Neuronal stem cell (in vitro differentiated cells): ENCODE results near the gene PSMB3.

Experiments
- DNase-seq: peaks from one replicate; pipeline ENCODE4 v3.0.0-alpha.2; 2013; ENCODE audit warnings: low spot score
- H2AFZ ChIP-seq: one replicate; pipeline ENCODE4 v1.6.1; 2013; ENCODE audit warnings: mild to moderate bottlenecking, low read length, inconsistent platforms
- H2AK5ac ChIP-seq: 2 replicates; pipeline ENCODE4 v1.6.1; 2013; ENCODE audit warnings: low read depth, mild to moderate bottlenecking, inconsistent platforms, low read length, moderate library complexity, mixed read lengths
- H2BK120ac ChIP-seq: 2 replicates; pipeline ENCODE4 v1.6.1; 2013; ENCODE audit warnings: low read depth, mild to moderate bottlenecking, inconsistent platforms, low read length, moderate library complexity, mixed read lengths
- H2BK12ac ChIP-seq: one replicate; pipeline ENCODE4 v1.6.1; 2013; ENCODE audit warnings: low read length, inconsistent platforms
- H2BK15ac ChIP-seq: 2 replicates; pipeline ENCODE4 v1.6.1; 2013; ENCODE audit warnings: mild to moderate bottlenecking, low read length, inconsistent platforms, mixed read lengths
- H2BK5ac ChIP-seq: one replicate; pipeline ENCODE4 v1.6.1; 2013; ENCODE audit warnings: inconsistent platforms, mild to moderate bottlenecking, low read length, moderate library complexity
- H3K14ac ChIP-seq: one replicate; pipeline ENCODE4 v1.6.1; 2013; ENCODE audit warnings: low read length, inconsistent platforms
- H3K18ac ChIP-seq: 2 replicates; pipeline ENCODE4 v1.6.1; 2013; ENCODE audit warnings: low read length, inconsistent platforms
- H3K23ac ChIP-seq: 2 replicates; pipeline ENCODE4 v1.6.1; 2013; ENCODE audit warnings: low read depth, mild to moderate bottlenecking, mixed read lengths, low read length, inconsistent platforms; ENCODE audit not compliant: poor library complexity
- H3K27ac ChIP-seq: replicated peaks from 3 replicates; pipeline ENCODE4 v1.5.1; 2013; ENCODE audit warnings: low read length, inconsistent platforms
- H3K27me3 ChIP-seq, 3 experiments: 2 replicates each; pipeline ENCODE4 v1.6.1; 2013; ENCODE audit warnings: low read length in 3 of 3, mild to moderate bottlenecking in 2 of 3, inconsistent platforms in 1 of 3, low read depth in 1 of 3, mixed read lengths in 1 of 3, moderate library complexity in 1 of 3; ENCODE audit not compliant: control insufficient read depth in 3 of 3, insufficient read depth in 3 of 3
- H3K36me3 ChIP-seq, 2 donors: replicated peaks in 1 of 2; 2 replicates each; pipeline ENCODE4 v1.6.1; 2013; ENCODE audit warnings: low read length in 2 of 2; ENCODE audit not compliant: control insufficient read depth in 2 of 2, insufficient read depth in 2 of 2
- H3K4ac ChIP-seq: 2 replicates; pipeline ENCODE4 v1.6.1; 2013; ENCODE audit warnings: inconsistent platforms, mild to moderate bottlenecking, low read length, moderate library complexity
- H3K4me1 ChIP-seq, 2 donors: 1 replicate in 1 of 2; 2 replicates in 1 of 2; pipeline ENCODE4 v1.6.1; 2013; ENCODE audit warnings: low read length in 2 of 2, low read depth in 1 of 2; ENCODE audit not compliant: control insufficient read depth in 2 of 2, insufficient read depth in 1 of 2
- H3K4me2 ChIP-seq: one replicate; pipeline ENCODE4 v1.6.1; 2013; ENCODE audit warnings: mild to moderate bottlenecking, low read length, inconsistent platforms; ENCODE audit not compliant: insufficient read depth, poor library complexity, severe bottlenecking
- H3K4me3 ChIP-seq, 2 donors: 2 replicates each; pipeline ENCODE4 v1.5.1; 2013; ENCODE audit warnings: low read length in 2 of 2, mild to moderate bottlenecking in 2 of 2, inconsistent platforms in 1 of 2, moderate library complexity in 1 of 2
- H3K79me1 ChIP-seq: one replicate; pipeline ENCODE4 v1.6.1; 2013; ENCODE audit warnings: low read depth, mild to moderate bottlenecking, inconsistent platforms, low read length, moderate library complexity
- H3K9ac ChIP-seq: one replicate; pipeline ENCODE4 v1.6.1; 2013; ENCODE audit warnings: mild to moderate bottlenecking, low read depth, low read length, inconsistent platforms; ENCODE audit not compliant: poor library complexity
- H3K9me3 ChIP-seq, 2 donors: replicated peaks in 1 of 2; 2 replicates each; pipeline versions ENCODE3 to v1.6.1; 2013; ENCODE audit warnings: low read length in 2 of 2, mild to moderate bottlenecking in 2 of 2, inconsistent platforms in 1 of 2, low read depth in 1 of 2, mixed read lengths in 1 of 2, moderate library complexity in 1 of 2; ENCODE audit not compliant: control insufficient read depth in 2 of 2, insufficient read depth in 1 of 2
- H4K8ac ChIP-seq: one replicate; pipeline ENCODE4 v1.6.1; 2013; ENCODE audit warnings: low read depth, mild to moderate bottlenecking, inconsistent platforms, low read length, moderate library complexity
- H4K91ac ChIP-seq: one replicate; pipeline ENCODE4 v1.6.1; 2013; ENCODE audit warnings: low read length, low read depth, mild to moderate bottlenecking, inconsistent platforms; ENCODE audit not compliant: poor library complexity
- WGBS, 2 donors: extraction: QIAGEN DNeasy Blood & Tissue Kit; methylation state at CpG; one replicate each; pipeline ENCODE4 v1.1.7; 2013; ENCODE audit warnings: missing lambda C conversion rate in 2 of 2, mixed read lengths in 1 of 2; ENCODE audit not compliant: insufficient read length in 2 of 2, insufficient replicate concordance in 1 of 2; ENCODE audit errors: extremely low coverage in 2 of 2; 5-methylcytosine and 5-hydroxymethylcytosine counted together

Gene PSMB3

DNA sequence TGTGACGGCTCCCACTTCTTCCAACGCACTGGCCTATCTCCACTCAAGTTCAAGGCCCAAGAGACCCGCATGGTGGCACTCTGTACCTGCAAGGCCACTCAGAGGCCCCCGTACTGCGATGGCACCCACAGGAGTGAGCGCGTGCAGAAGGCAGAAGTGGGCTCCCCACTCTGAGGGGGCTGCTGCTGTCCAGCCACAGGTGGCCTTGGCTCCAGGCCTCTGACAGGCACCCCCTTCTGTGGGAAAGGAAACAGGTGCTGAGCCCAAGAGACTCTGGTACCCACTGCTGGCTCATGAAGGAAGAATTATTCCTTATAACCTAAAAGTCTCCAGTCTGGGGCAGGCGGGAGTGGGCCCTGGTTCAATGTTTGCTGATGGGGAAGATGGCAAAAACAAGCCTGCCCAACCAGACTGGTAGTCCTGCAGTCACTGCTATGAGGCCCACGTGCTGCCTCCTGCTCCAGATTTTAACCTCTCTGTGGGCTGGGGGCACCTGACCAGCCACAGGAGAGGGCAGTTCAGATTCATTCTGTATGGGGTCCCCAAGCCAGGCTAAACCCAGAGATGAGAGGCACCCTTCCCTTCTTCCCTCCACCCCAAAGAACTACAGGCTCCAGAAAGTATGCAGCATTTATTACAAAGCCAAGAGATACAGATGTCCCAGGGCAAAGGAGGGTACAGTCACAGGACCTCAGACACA lies 19.1 kb upstream of the PSMB3 start:
- Histone ChIP-seq H2AFZ (no peak overlapping the region), H2BK5ac (no peak overlapping the region), H3K23ac (peak overlapping the region; percentile 58), H2AK5ac (no peak overlapping the region), H3K14ac (no peak overlapping the region), H3K36me3 (peaks cover 26 to 68% of the 10 kb centered on the region in 2 donors), H3K9me3 (no peaks in the 10 kb centered on the region), H4K91ac (no peak overlapping the region), H3K4ac (no peak overlapping the region), H3K4me1 (peaks cover 9 to 12% of the 10 kb centered on the region in 2 donors), H2BK15ac (no peak overlapping the region), H3K79me1 (no peaks in the 10 kb centered on the region), H2BK120ac (no peak overlapping the region), H3K27ac (no peak overlapping the region), H4K8ac (no peak overlapping the region), H3K4me2 (no peak overlapping the region), H2BK12ac (no peak overlapping the region), H3K27me3 (no peaks in the 10 kb centered on the region), H3K9ac (no peak overlapping the region), H3K4me3 (no peak overlapping the region), H3K18ac (no peak overlapping the region)
- DNase-seq = no peak
- WGBS, 2 donors = no CpG with 5 or more reads among the region's 9 CpGs

DNA sequence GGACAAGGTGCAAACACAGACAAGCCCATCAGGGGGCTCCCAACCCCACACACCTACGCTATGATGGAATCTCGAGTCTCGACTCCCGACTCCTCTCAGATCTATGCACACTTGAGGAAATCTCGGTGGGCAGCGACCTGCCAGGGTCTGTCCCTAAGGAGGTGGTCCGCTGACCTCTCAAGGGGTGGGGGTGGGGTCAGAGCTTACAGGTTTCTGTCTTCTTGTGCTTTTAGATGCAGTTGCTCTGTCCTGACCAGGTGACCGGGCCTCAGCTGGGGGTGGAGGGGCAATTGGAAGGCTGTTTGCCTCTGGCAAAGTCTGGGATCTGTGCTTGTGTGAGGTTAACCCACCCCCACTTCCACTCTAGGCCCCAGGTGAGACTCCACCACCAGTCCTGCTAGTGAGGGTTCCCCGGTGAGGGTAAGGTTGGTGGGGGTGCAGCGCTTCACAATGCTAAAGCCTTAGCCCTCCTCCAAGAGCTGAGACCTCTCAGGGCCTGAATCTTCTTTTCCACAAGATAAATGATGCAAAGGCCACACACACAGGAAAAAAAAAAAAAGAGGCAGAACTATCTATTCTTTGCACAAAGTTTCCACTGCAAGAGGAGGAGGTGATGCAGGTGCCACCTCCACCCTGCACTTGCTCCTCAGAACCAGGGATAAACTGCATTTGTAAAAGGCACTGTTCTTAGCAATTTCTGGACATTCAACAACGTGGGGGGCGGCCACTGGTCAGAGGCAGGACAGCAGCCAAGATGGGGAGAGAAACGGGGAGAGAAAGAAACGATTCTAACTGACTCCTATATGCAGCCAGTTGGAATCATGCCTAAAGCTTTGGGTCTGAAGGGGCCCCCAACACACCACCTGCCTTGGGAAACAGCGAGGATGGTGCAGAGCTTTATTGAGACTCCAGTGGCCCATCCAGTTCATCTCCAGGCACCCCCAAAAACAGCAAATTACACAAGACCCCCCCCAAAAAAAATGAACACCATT lies 18.3 kb upstream of the PSMB3 start:
- Histone ChIP-seq H4K91ac (no peak overlapping the region), H3K4ac (no peak overlapping the region), H3K4me2 (no peak overlapping the region), H3K9ac (no peak overlapping the region), H3K27ac (no peak overlapping the region), H2AFZ (no peak overlapping the region), H3K9me3 (no peaks in the 10 kb centered on the region), H2BK15ac (no peak overlapping the region), H3K4me1 (peaks cover 7 to 10% of the 10 kb centered on the region in 2 donors), H4K8ac (no peak overlapping the region), H2BK12ac (no peak overlapping the region), H3K27me3 (no peaks in the 10 kb centered on the region), H3K18ac (no peak overlapping the region), H2BK5ac (no peak overlapping the region), H2AK5ac (no peak overlapping the region), H2BK120ac (no peak overlapping the region), H3K23ac (no peak overlapping the region), H3K36me3 (peaks cover 34 to 73% of the 10 kb centered on the region in 2 donors), H3K4me3 (no peak overlapping the region), H3K14ac (no peak overlapping the region), H3K79me1 (peaks cover 2% of the 10 kb centered on the region)
- no peak for DNase-seq
- WGBS, 2 donors = no CpG with 5 or more reads among the region's 15 CpGs

DNA sequence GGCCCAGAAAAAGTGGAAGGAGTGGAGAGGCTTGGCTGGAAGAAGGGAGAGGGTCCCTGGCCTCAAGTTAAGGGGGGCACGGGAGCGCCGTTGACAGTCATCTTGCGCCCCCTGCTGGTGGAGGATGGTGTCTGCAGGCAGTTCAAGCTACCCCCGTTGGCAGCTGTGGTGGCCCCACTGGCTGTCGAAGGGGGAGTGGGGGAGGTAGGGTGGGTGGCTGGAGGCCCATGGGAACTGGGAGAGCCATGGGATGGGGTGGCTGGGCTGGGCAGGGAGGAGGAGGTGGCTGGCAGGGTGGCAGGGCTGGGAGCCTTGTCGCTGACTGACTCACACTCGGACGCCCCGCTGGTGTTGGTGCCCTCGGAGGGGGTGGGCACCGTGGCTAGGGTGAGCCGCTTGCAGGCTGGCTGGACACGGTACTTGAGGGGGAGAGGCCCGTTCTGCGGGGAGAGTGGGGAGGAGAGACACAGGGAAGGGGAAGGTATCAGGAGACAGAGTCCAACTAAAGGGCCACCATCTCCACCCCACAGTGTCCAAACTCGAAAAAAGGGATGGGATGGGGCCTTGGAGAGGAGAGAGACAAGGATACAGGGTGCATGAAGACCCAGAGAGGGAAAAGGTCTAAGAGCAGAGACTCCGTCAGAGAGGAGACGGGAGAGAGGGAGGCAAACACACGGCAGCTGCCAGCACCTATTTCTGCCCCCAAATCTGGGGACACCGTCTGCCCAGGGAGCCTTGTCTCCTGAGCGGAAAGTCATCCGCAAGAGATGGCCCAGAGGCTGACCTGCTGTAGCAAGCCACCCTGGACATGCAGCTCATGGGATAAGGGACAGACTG lies 17.2 kb upstream of the PSMB3 start:
- peaks cover 43 to 82% of the 10 kb centered on the region in 2 donors for H3K36me3 ChIP-seq
- peak overlapping the region; percentile 65 for H3K18ac ChIP-seq
- peak overlapping the region; percentile 1 for H4K8ac ChIP-seq
- H3K14ac ChIP-seq = no peak overlapping the region
- peaks cover 5 to 6% of the 10 kb centered on the region in 2 donors for H3K4me1 ChIP-seq
- no peak overlapping the region for H2BK120ac ChIP-seq
- no peaks in the 10 kb centered on the region for H3K27me3 ChIP-seq
- no peak overlapping the region for H2BK5ac ChIP-seq
- peak overlapping the region; percentile 95 for H3K23ac ChIP-seq
- H3K9me3 ChIP-seq = no peaks in the 10 kb centered on the region
- peaks cover 4% of the 10 kb centered on the region for H3K79me1 ChIP-seq
- no CpG with 5 or more reads among the region's 23 CpGs for WGBS, 2 donors
- H3K4ac ChIP-seq = no peak overlapping the region
- H2BK12ac ChIP-seq = no peak overlapping the region
- H3K4me2 ChIP-seq = no peak overlapping the region
- peak overlapping the region; percentile 12 for H3K9ac ChIP-seq
- H4K91ac ChIP-seq = no peak overlapping the region
- H3K4me3 ChIP-seq = no peak overlapping the region
- no peak overlapping the region for H2AFZ ChIP-seq
- no peak overlapping the region for H3K27ac ChIP-seq
- H2BK15ac ChIP-seq = no peak overlapping the region
- peak overlapping the region; percentile 40 for H2AK5ac ChIP-seq
- no peak for DNase-seq
